BJ (cell line): Measurements from ENCODE around the gene MCM9. TPM values are rescaled to one million over a fixed set of nuclear protein-coding genes. Genes with fewer than 3 reads are reported as not detected.
"Not testable (repeated sequence)": the region's sequence is repeated elsewhere in the genome, so short reads cannot be mapped to it uniquely, and the experiment has no call there.

Experiments used
- CTCF ChIA-PET: fragments of 350-600 bp; formaldehyde crosslinking; extraction: SDS; loops from one replicate; lab custom pipeline; 2021; ENCODE audit warnings: antibody characterized with exemption, inconsistent platforms; lab: Yijun Ruan, JAX
- POLR2A ChIA-PET: fragments of 300-600 bp; sonication (Branson Sonifier 250); formaldehyde crosslinking; extraction: SDS; loops from one replicate; lab custom pipeline; 2021; ENCODE audit warnings: antibody characterized with exemption; lab: Charles Lee
- DNase-seq: peaks from one replicate; pipeline ENCODE4 v3.0.0-alpha.2; 2011; ENCODE audit warnings: low read depth
- H3K27me3 ChIP-seq: 2 replicates; pipeline ENCODE4 v1.6.0; 2011; ENCODE audit warnings: low read length; ENCODE audit not compliant: control insufficient read depth, insufficient read depth
- H3K36me3 ChIP-seq: 2 replicates; pipeline ENCODE4 v1.5.1; 2011; ENCODE audit warnings: low read length; ENCODE audit not compliant: control insufficient read depth, insufficient read depth
- H3K4me3 ChIP-seq: 2 replicates; pipeline ENCODE4 v1.5.1; 2011; ENCODE audit warnings: low read depth, mild to moderate bottlenecking, control low read depth, low read length
- polyA plus RNA-seq: library from polyadenylated mRNA; depleted of rRNA; stranded (reverse); fragments of >200 nt; gene quantifications from 2 replicates; pipeline ENCODE4 v1.2.3, GENCODE V29; 2011
- TF ChIP-seq, protein P1 (sequence below): IDR thresholded peaks from 2 replicates; pipeline ENCODE4 v1.5.1; 2011; ENCODE audit warnings: low read depth, mild to moderate bottlenecking, control low read depth, inconsistent platforms, low read length, moderate library complexity; ENCODE audit not compliant: insufficient read depth

Gene MCM9
- polyA plus RNA-seq, 1 experiment, result 1.7 TPM

DNA sequence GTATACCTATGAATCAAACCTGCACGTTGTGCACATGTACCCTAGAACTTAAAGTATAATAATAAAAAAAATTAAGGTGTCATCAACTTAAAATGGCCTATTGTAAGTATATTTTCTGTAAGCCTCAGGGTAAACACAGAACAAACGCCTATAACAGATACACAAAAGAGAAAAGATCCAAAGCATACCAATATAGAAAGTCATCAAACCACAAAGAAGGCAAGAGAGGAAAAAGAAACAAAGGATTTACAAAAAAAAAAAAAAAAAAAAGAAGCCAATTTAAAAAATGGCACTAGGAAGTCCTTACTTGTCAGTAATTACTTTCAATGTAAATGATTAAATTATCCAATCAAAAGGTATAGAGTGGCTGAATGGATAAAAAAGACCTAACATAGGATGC is 65.6 kb downstream of the MCM9 start:
- Histone ChIP-seq H3K27me3 (no peaks in the 10 kb centered on the region), H3K4me3 (no peak overlapping the region), H3K36me3 (no peaks in the 10 kb centered on the region; the same call in 1 of the 2 replicates)
- DNase-seq, result no peak
- TF ChIP-seq, protein P1, sequence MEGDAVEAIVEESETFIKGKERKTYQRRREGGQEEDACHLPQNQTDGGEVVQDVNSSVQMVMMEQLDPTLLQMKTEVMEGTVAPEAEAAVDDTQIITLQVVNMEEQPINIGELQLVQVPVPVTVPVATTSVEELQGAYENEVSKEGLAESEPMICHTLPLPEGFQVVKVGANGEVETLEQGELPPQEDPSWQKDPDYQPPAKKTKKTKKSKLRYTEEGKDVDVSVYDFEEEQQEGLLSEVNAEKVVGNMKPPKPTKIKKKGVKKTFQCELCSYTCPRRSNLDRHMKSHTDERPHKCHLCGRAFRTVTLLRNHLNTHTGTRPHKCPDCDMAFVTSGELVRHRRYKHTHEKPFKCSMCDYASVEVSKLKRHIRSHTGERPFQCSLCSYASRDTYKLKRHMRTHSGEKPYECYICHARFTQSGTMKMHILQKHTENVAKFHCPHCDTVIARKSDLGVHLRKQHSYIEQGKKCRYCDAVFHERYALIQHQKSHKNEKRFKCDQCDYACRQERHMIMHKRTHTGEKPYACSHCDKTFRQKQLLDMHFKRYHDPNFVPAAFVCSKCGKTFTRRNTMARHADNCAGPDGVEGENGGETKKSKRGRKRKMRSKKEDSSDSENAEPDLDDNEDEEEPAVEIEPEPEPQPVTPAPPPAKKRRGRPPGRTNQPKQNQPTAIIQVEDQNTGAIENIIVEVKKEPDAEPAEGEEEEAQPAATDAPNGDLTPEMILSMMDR, result no peak
- POLR2A ChIA-PET, result no interaction called here
- CTCF ChIA-PET, result no interaction called here

DNA sequence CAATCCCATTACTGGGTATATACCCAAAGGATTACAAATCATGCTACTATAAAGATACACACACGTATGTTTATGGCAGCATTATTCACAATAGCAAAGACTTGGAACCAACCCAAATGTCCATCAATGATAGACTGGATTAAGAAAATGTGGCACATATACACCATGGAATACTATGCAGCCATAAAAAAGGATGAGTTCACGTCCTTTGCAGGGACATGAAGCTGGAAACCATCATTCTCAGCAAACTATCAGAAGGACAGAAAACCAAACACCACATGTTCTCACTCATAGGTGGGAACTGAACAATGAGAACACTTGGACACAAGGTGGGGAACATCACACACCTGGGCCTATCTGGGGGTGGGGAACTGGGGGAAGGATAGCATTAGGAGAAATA is 66.1 kb downstream of the MCM9 start:
- H3K27me3 ChIP-seq, CTCF ChIA-PET, DNase-seq, POLR2A ChIA-PET, H3K4me3 ChIP-seq, H3K36me3 ChIP-seq: not testable (repeated sequence)

DNA sequence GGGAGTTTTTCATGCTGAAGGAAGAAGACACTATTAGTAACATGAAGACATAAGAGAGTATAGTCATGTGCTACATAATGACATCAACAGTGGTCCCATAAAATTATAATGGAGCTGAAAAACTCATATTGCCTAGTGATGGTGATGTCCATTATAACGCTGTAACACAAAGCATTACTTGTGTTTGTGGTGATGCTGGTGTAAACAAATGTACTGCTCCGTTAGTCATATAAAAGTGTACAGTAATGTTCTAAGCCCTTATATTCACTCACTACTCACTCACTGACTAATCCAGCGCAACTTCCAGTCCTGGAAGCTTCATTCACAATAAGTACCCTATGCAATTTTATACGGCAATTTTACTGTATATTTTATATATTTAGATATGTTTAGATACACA is 67.8 kb downstream of the MCM9 start:
- DNase-seq, result no peak
- Histone ChIP-seq H3K27me3 (no peaks in the 10 kb centered on the region), H3K4me3 (no peak overlapping the region), H3K36me3 (no peaks in the 10 kb centered on the region; the same call in 1 of the 2 replicates)
- ChIA-PET CTCF (interaction anchor here (0.6 kb wide), 1 partner anchor 38 kb away, joined by 3 read pairs; no protein-coding TSS in a partner anchor), POLR2A (no interaction called here)
- TF ChIP-seq, protein P1, result no peak

DNA sequence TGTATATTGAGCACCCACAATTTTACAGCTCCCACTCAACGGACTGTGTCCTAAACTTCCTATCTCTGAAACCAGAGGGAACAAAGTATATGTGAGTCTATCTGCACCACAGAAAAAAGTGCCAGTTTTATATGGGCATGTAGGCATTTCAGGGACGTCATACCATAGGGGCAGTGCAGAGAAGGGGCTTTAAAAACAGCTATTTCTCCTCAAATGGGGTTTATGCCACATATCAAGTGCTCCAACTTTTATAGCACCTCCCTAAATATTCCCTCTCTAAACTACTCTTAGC is 69.9 kb downstream of the MCM9 start:
- CTCF ChIA-PET, result interaction anchor here (0.5 to 0.7 kb wide), 2 partner anchors 13 to 54 kb away, joined by 3 read pairs; no protein-coding TSS in a partner anchor

DNA sequence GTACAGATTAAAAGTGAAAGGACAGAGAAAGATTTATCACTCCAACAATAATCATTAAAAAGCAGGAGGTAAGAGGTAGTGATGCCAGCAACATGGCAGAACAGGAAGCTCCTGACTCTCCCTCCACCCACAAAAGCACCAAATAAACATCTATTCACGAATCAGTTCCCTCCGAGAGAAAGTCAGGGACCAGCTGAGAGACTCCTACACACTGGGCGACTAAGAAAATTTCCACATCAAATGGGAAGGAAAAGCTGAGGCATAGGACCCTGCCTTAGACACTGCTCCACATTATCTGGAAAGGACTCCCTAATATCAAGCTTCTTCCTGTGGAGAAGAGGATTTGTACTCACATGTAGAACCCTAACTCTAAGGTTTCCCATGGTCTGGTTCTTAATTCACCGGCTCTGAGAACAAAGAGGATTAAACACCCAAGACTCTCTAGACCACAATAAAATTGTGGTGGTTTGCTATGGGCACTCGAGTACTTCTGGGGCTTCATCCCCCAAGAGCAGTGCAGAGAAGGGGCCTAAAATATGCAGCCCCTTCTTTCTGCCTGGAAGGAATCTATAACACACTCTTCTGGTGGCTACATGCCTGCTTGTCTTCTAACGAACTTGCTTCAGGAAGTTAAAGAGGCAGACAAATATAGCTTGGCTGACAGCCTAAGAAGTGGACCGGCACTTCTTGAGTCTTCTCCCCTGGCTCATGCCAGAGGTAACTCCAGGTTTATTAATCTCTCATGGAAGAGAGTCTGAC is 70.4 kb downstream of the MCM9 start:
- POLR2A ChIA-PET, result no interaction called here
- H3K27me3 ChIP-seq, result no peaks in the 10 kb centered on the region
- CTCF ChIA-PET, result interaction anchor here (0.6 to 0.7 kb wide), 2 partner anchors 11 to 54 kb away, joined by 3 to 4 read pairs; no protein-coding TSS in a partner anchor
- DNase-seq, result no peak
- TF ChIP-seq, protein P1, result no peak
- no peaks in the 10 kb centered on the region for H3K36me3 ChIP-seq
- no peak overlapping the region for H3K4me3 ChIP-seq

More for the DNA sequence above, 69.9 kb downstream of the MCM9 start:
- no peak for DNase-seq
- Histone ChIP-seq H3K27me3 (no peaks in the 10 kb centered on the region), H3K4me3 (no peak overlapping the region), H3K36me3 (no peaks in the 10 kb centered on the region)
- POLR2A ChIA-PET, result no interaction called here
- TF ChIP-seq, protein P1, result no peak

DNA sequence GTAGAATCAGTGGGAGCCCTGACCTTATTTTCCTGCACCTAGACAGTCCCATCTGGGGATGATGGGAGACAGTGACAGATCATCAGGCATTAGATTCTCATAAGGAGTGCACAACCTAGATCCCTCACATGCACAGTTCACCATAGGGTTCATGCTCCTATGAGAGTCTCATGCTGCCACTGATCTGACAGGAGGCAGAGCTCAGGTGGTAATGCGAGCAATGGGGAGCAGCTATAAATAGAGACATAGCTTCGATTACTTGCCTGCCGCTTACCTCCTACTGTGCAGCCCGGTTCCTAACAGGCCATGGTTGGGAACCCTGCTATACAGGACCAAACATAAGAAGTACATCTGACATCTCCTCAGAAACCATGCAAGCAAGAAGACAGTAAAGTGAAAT is 72.5 kb downstream of the MCM9 start:
- Histone ChIP-seq H3K36me3 (no peaks in the 10 kb centered on the region), H3K27me3 (no peaks in the 10 kb centered on the region), H3K4me3 (no peak overlapping the region)
- POLR2A ChIA-PET, result no interaction called here
- TF ChIP-seq, protein P1, result no peak
- DNase-seq, result no peak
- CTCF ChIA-PET, result interaction anchor here (2.3 kb wide), 1 partner anchor 62 kb away, joined by 6 read pairs; no protein-coding TSS in a partner anchor
